OCI-LY3 (cell line): ENCODE measurements around the gene CDX1.
A peak's percentile ranks its signal among the peaks of the same experiment; 100 is the strongest.

Source experiments
- H2AFZ ChIP-seq: fragments of 200-600, 300-600 bp; shearing (Covaris generic); 2 replicates; pipeline ENCODE4 v1.6.0; 2014; ENCODE audit warnings: antibody characterized with exemption, low read depth, low read length
- H3K27ac ChIP-seq: fragments of 200-600, 300-600 bp; sonication (generic); 2 replicates; pipeline ENCODE4 v1.5.1; 2014; ENCODE audit warnings: mild to moderate bottlenecking, low read length, moderate library complexity, mixed read lengths
- H3K27me3 ChIP-seq: fragments of 200-600, 300-600 bp; sonication (generic); 2 replicates; pipeline ENCODE4 v1.6.1; 2014; ENCODE audit warnings: low read depth, low read length, mixed read lengths
- H3K36me3 ChIP-seq: fragments of 200-600, 300-600 bp; sonication (generic); replicated peaks from 2 replicates; pipeline ENCODE3; 2014; ENCODE audit warnings: low read depth, low read length, mixed read lengths
- H3K4me1 ChIP-seq: fragments of 300-600, 200-600 bp; sonication (generic); 2 replicates; pipeline ENCODE4 v1.6.1; 2014; ENCODE audit warnings: low read length, mixed read lengths
- H3K4me2 ChIP-seq: fragments of 200-600, 300-600 bp; sonication (generic); 2 replicates; pipeline ENCODE4 v1.6.1; 2014; ENCODE audit warnings: low read length, mixed read lengths
- H3K4me3 ChIP-seq: fragments of 300-600, 200-600 bp; sonication (generic); 2 replicates; pipeline ENCODE4 v1.5.1; 2014; ENCODE audit warnings: antibody characterized with exemption, mild to moderate bottlenecking, low read length, moderate library complexity
- H3K79me2 ChIP-seq: fragments of 300-600, 200-600 bp; shearing (Covaris generic); 2 replicates; pipeline ENCODE4 v1.6.1; 2014; ENCODE audit warnings: mild to moderate bottlenecking, low read length, mixed read lengths
- H3K9ac ChIP-seq: fragments of 300-600, 200-600 bp; shearing (Covaris generic); 2 replicates; pipeline ENCODE4 v1.6.0; 2014; ENCODE audit warnings: mild to moderate bottlenecking, low read length, moderate library complexity
- H3K9me3 ChIP-seq: fragments of 200-600, 300-600 bp; shearing (Covaris generic); 2 replicates; pipeline ENCODE4 v1.6.1; 2014; ENCODE audit warnings: low read length, mixed read lengths; ENCODE audit not compliant: insufficient read depth
- H4K20me1 ChIP-seq: fragments of 200-600, 300-600 bp; sonication (generic); 2 replicates; pipeline ENCODE4 v1.6.1; 2016; ENCODE audit warnings: low read length, mixed read lengths; ENCODE audit not compliant: insufficient read depth
- CTCF ChIP-seq: fragments of 200-600, 300-600 bp; sonication (generic); IDR thresholded peaks from 2 replicates; pipeline ENCODE4 v1.5.1; 2014; ENCODE audit warnings: antibody characterized with exemption, low read length, low read depth
- EZH2phosphoT487 ChIP-seq: fragments of 200-600 bp; shearing (Covaris generic); IDR thresholded peaks from 2 replicates; pipeline ENCODE4 v1.6.1; 2018; ENCODE audit warnings: antibody characterized with exemption, mixed run types, low read depth

CDX1 gene

GRCh38 chr5:150156540-150156939 is 10.0 kb upstream of the CDX1 start:
- Histone ChIP-seq H2AFZ (no peak overlapping the region; the same call in 1 of the 2 replicates), H3K4me3 (peak overlapping the region; percentile 81), H3K4me1 (peaks cover 15% of the 10 kb centered on the region), H4K20me1 (no peaks in the 10 kb centered on the region), H3K27me3 (no peaks in the 10 kb centered on the region), H3K9me3 (no peaks in the 10 kb centered on the region), H3K36me3 (no peaks in the 10 kb centered on the region), H3K27ac (no peak overlapping the region), H3K4me2 (peak overlapping the region; percentile 97), H3K9ac (0 out of 2 replicates have a peak overlapping the region, but pooled peaks have one; percentile 61), H3K79me2 (no peaks in the 10 kb centered on the region)
- TF ChIP-seq CTCF (no peak), EZH2phosphoT487 (no peak)

- H3K4me1 ChIP-seq, result peaks cover 20% of the 10 kb centered on the region
- no peak overlapping the region for H3K4me2 ChIP-seq
- H3K79me2 ChIP-seq, result no peaks in the 10 kb centered on the region
- TF ChIP-seq CTCF, result no peak
- TF ChIP-seq EZH2phosphoT487, result no peak
- H4K20me1 ChIP-seq, result no peaks in the 10 kb centered on the region
- no peak overlapping the region for H2AFZ ChIP-seq
- H3K27ac ChIP-seq, result no peak overlapping the region
- H3K36me3 ChIP-seq, result no peaks in the 10 kb centered on the region
- H3K4me3 ChIP-seq, result no peak overlapping the region
- H3K9me3 ChIP-seq, result no peaks in the 10 kb centered on the region
- H3K9ac ChIP-seq, result no peak overlapping the region
- no peaks in the 10 kb centered on the region for H3K27me3 ChIP-seq
These were observed 9.4 kb upstream of the CDX1 start for GRCh38 chr5:150157168-150157567.

GRCh38 chr5:150158170-150158949 is 8.2 kb upstream of the CDX1 start:
- Histone ChIP-seq H3K4me1 (peaks cover 32% of the 10 kb centered on the region), H2AFZ (no peak overlapping the region), H3K9ac (no peak overlapping the region), H4K20me1 (no peaks in the 10 kb centered on the region), H3K4me3 (no peak overlapping the region), H3K27me3 (no peaks in the 10 kb centered on the region), H3K27ac (no peak overlapping the region), H3K9me3 (no peaks in the 10 kb centered on the region), H3K4me2 (no peak overlapping the region), H3K36me3 (no peaks in the 10 kb centered on the region), H3K79me2 (no peaks in the 10 kb centered on the region)
- TF ChIP-seq EZH2phosphoT487 (no peak), CTCF (no peak)

- TF ChIP-seq EZH2phosphoT487, result no peak
- TF ChIP-seq CTCF, result no peak
- Histone ChIP-seq H3K9ac (no peak overlapping the region), H3K27ac (no peak overlapping the region), H3K79me2 (no peaks in the 10 kb centered on the region), H3K4me2 (no peak overlapping the region), H2AFZ (no peak overlapping the region), H3K36me3 (no peaks in the 10 kb centered on the region), H3K4me3 (no peak overlapping the region), H3K9me3 (no peaks in the 10 kb centered on the region), H3K4me1 (peaks cover 38% of the 10 kb centered on the region), H4K20me1 (no peaks in the 10 kb centered on the region), H3K27me3 (no peaks in the 10 kb centered on the region)
These were observed 7.5 kb upstream of the CDX1 start for GRCh38 chr5:150159031-150159430.
